ENCODE measurements around the gene PHF21A. TPM values are rescaled to one million over a fixed set of nuclear protein-coding genes. Genes with fewer than 3 reads are reported as not detected.
A peak's percentile ranks its signal among the peaks of the same experiment; 100 is the strongest.

The PHF21A gene
- total and polyA plus RNA-seq, 8 donors, result 36.2 to 77.3 (median 69.3) TPM

- ATAC-seq (no peak), DNase-seq (no peak)
- intact Hi-C loops (cut with DNase I), result no loop called here
- H3K4me1 ChIP-seq, result no peaks in the 10 kb centered on the region
- no peak overlapping the region for H3K4me3 ChIP-seq
- no peak overlapping the region for H3K27ac ChIP-seq
- H3K27me3 ChIP-seq, result peaks cover 0 to 17% of the 10 kb centered on the region in 2 donors
- H3K9me3 ChIP-seq, result no peaks in the 10 kb centered on the region
- TF ChIP-seq, protein P1, sequence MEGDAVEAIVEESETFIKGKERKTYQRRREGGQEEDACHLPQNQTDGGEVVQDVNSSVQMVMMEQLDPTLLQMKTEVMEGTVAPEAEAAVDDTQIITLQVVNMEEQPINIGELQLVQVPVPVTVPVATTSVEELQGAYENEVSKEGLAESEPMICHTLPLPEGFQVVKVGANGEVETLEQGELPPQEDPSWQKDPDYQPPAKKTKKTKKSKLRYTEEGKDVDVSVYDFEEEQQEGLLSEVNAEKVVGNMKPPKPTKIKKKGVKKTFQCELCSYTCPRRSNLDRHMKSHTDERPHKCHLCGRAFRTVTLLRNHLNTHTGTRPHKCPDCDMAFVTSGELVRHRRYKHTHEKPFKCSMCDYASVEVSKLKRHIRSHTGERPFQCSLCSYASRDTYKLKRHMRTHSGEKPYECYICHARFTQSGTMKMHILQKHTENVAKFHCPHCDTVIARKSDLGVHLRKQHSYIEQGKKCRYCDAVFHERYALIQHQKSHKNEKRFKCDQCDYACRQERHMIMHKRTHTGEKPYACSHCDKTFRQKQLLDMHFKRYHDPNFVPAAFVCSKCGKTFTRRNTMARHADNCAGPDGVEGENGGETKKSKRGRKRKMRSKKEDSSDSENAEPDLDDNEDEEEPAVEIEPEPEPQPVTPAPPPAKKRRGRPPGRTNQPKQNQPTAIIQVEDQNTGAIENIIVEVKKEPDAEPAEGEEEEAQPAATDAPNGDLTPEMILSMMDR (IDR thresholded peaks at IDR 0.05), result no peak
- H3K36me3 ChIP-seq, result no peaks in the 10 kb centered on the region
Measured at GRCh38 chr11:46142561-46142960, 21.3 kb upstream of the PHF21A start.

DNA sequence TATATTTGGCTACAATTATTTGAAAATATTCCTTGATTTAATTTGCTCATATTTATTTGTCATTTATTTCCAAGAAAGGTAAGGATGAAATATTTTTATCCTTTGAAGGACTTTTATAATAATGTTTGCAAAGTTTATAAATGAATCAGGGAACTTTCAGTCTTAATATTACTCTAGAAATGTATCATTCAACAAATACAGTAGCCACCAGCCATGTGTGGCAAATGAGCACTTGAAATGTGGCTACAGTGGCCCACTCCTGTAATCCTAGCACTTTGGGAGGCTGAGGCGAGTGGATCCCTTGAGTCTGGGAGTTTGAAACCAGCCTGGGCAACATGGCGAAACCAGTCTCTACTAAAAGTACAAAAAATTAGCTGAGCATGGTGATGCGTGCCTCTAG lies 20.3 kb upstream of the PHF21A start:
- no peaks in the 10 kb centered on the region for H3K36me3 ChIP-seq
- intact Hi-C loops (cut with DNase I), result no loop called here
- peaks cover 0 to 17% of the 10 kb centered on the region in 2 donors for H3K27me3 ChIP-seq
- H3K4me3 ChIP-seq, result no peak overlapping the region
- DNase-seq (no peak), ATAC-seq (no peak)
- H3K9me3 ChIP-seq, result no peaks in the 10 kb centered on the region
- TF ChIP-seq, protein P1 (IDR thresholded peaks at IDR 0.05), result no peak
- no peaks in the 10 kb centered on the region for H3K4me1 ChIP-seq
- no peak overlapping the region for H3K27ac ChIP-seq

DNA sequence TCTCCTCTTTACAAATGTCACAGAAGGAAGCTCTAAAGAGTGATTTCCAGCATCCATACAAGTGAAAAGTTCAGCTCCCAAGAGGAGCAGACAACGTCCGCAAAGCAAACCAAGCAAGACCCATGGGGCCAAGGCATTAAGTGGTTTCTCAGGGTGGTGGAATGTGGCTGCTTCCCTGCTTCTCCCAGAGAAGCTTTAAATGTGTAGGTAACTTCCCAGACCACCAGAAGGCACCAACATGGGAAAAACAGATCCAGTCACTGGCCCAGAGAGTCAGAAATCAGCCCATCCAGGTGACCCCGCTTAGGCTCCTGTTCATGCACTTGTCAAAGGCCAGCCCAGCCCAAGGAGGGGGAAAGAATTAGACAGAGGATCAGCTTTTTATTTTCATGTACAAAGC lies 13.3 kb upstream of the PHF21A start:
- TF ChIP-seq, protein P1 (IDR thresholded peaks at IDR 0.05), result no peak
- intact Hi-C loops (cut with DNase I), result no loop called here
- Histone ChIP-seq H3K4me3 (no peak overlapping the region), H3K36me3 (no peaks in the 10 kb centered on the region), H3K27me3 (no peaks in the 10 kb centered on the region), H3K9me3 (no peaks in the 10 kb centered on the region), H3K4me1 (no peaks in the 10 kb centered on the region), H3K27ac (no peak overlapping the region)
- DNase-seq (no peak), ATAC-seq (no peak)

- TF ChIP-seq, protein P1 (IDR thresholded peaks at IDR 0.05), result no peak
- Histone ChIP-seq H3K9me3 (no peaks in the 10 kb centered on the region), H3K27me3 (no peaks in the 10 kb centered on the region), H3K4me1 (no peaks in the 10 kb centered on the region), H3K27ac (no peak overlapping the region), H3K36me3 (no peaks in the 10 kb centered on the region), H3K4me3 (no peak overlapping the region)
- intact Hi-C loops (cut with DNase I), result no loop called here
- ATAC-seq (no peak), DNase-seq (no peak)
Measured at GRCh38 chr11:46134061-46134460, 12.8 kb upstream of the PHF21A start.

- H3K27ac ChIP-seq, result no peak overlapping the region
- H3K4me1 ChIP-seq, result no peaks in the 10 kb centered on the region
- no peak overlapping the region for H3K4me3 ChIP-seq
- H3K9me3 ChIP-seq, result no peaks in the 10 kb centered on the region
- peak; percentile 31 for ATAC-seq
- DNase-seq, result no peak
- H3K27me3 ChIP-seq, result no peaks in the 10 kb centered on the region
- intact Hi-C loops (cut with DNase I), result no loop called here
- TF ChIP-seq, protein P1 (IDR thresholded peaks at IDR 0.05), result no peak
- no peaks in the 10 kb centered on the region for H3K36me3 ChIP-seq
Measured at GRCh38 chr11:46133119-46133518, 11.9 kb upstream of the PHF21A start.
